Gastrocnemius medialis (tissue), 4 donors: ENCODE data around the gene ACSS2.

Experiments used
- POLR2A ChIP-seq, 2 donors: fragments of 450-650 bp; IDR thresholded peaks; one replicate each; pipeline ENCODE4 v1.6.1; 2017; ENCODE audit warnings: antibody characterized with exemption in 2 of 2, mild to moderate bottlenecking in 2 of 2, moderate library complexity in 2 of 2
- TF ChIP-seq, protein P1 (sequence below), 5 experiments: fragments of 450-650 bp in 3 of 5; fragments of 200-600 bp in 2 of 5; sonication (generic) in 2 of 5; IDR thresholded peaks in 4 of 5; conservative IDR thresholded peaks in 1 of 5; 1 replicate in 4 of 5; 2 replicates in 1 of 5; pipeline ENCODE4 v1.5.1; 2016 to 2019; ENCODE audit warnings: antibody characterized with exemption in 5 of 5, mild to moderate bottlenecking in 3 of 5, moderate library complexity in 3 of 5

DNA sequence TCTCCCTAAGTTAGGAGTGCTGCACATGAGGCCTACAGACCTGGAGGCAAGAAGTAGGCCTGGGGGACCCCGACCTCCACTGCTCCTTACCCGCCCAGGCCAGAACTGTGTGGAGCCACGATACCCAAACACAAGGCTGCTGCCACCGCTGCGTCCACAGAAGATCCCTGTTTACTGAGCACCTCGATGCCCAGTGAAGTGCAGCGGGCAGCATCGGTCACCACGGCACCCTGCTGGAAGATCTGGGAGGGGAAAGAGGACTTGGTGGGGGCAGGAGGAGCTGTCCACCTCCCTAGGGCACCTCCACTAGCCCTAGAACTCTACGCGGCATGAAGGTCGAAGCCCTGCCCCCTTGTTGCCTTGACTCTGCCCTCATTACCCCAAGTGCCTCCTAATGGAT lies 13.7 kb upstream of the ACSS2 start:
- TF ChIP-seq, protein P1, sequence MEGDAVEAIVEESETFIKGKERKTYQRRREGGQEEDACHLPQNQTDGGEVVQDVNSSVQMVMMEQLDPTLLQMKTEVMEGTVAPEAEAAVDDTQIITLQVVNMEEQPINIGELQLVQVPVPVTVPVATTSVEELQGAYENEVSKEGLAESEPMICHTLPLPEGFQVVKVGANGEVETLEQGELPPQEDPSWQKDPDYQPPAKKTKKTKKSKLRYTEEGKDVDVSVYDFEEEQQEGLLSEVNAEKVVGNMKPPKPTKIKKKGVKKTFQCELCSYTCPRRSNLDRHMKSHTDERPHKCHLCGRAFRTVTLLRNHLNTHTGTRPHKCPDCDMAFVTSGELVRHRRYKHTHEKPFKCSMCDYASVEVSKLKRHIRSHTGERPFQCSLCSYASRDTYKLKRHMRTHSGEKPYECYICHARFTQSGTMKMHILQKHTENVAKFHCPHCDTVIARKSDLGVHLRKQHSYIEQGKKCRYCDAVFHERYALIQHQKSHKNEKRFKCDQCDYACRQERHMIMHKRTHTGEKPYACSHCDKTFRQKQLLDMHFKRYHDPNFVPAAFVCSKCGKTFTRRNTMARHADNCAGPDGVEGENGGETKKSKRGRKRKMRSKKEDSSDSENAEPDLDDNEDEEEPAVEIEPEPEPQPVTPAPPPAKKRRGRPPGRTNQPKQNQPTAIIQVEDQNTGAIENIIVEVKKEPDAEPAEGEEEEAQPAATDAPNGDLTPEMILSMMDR (IDR thresholded peaks at IDR 0.05 in 4 of 5, conservative IDR thresholded peaks at IDR 0.05 in 1 of 5) = no peak
- no peak for TF ChIP-seq POLR2A (IDR thresholded peaks at IDR 0.05)
